Stomach smooth muscle (tissue), 2 donors: Measurements from ENCODE around the gene IGFBPL1.

ENCODE experiments used
- H3K27ac ChIP-seq: one replicate; pipeline ENCODE4 v1.7.0; 2013; ENCODE audit warnings: mild to moderate bottlenecking, low read length, inconsistent platforms
- H3K27me3 ChIP-seq, 2 donors: one replicate each; pipeline ENCODE4 v1.7.0; 2013; ENCODE audit warnings: low read length in 2 of 2; ENCODE audit not compliant: insufficient read depth in 2 of 2, control insufficient read depth in 1 of 2
- H3K36me3 ChIP-seq, 2 donors: one replicate each; pipeline ENCODE4 v1.7.0; 2013; ENCODE audit warnings: low read length in 2 of 2; ENCODE audit not compliant: control insufficient read depth in 2 of 2, insufficient read depth in 2 of 2
- H3K4me1 ChIP-seq: one replicate; pipeline ENCODE4 v1.7.0; 2013; ENCODE audit warnings: low read length; ENCODE audit not compliant: control insufficient read depth, insufficient read depth
- H3K4me3 ChIP-seq, 2 donors: one replicate each; pipeline ENCODE4 v1.7.0; 2013; ENCODE audit warnings: low read length in 2 of 2
- H3K9ac ChIP-seq, 2 donors: one replicate each; pipeline ENCODE4 v1.7.0; 2013; ENCODE audit warnings: low read length in 2 of 2, mild to moderate bottlenecking in 1 of 2
- H3K9me3 ChIP-seq, 2 donors: one replicate each; pipeline ENCODE4 v1.7.0; 2013; ENCODE audit warnings: low read length in 2 of 2; ENCODE audit not compliant: control insufficient read depth in 2 of 2
- donor health status: healthy.
- donor health status: Pancreatic carcinoma.

Gene IGFBPL1

GRCh38 chr9:38361473-38361850, 62.8 kb downstream of the IGFBPL1 start:
- peaks cover 11% of the 10 kb centered on the region for H3K4me1 ChIP-seq
- H3K9ac ChIP-seq = no peak overlapping the region
- no peaks in the 10 kb centered on the region for H3K9me3 ChIP-seq
- H3K4me3 ChIP-seq = no peak overlapping the region
- H3K36me3 ChIP-seq = no peaks in the 10 kb centered on the region
- no peak overlapping the region for H3K27ac ChIP-seq
- H3K27me3 ChIP-seq = no peaks in the 10 kb centered on the region

- Histone ChIP-seq H3K4me1 (peaks cover 11% of the 10 kb centered on the region), H3K9ac (no peak overlapping the region), H3K27ac (no peak overlapping the region), H3K27me3 (no peaks in the 10 kb centered on the region), H3K4me3 (no peak overlapping the region), H3K9me3 (no peaks in the 10 kb centered on the region), H3K36me3 (no peaks in the 10 kb centered on the region)
Measured at GRCh38 chr9:38360839-38361472, 63.3 kb downstream of the IGFBPL1 start.

GRCh38 chr9:38359689-38360385, 64.4 kb downstream of the IGFBPL1 start:
- no peaks in the 10 kb centered on the region for H3K36me3 ChIP-seq
- H3K27me3 ChIP-seq = no peaks in the 10 kb centered on the region
- H3K4me3 ChIP-seq = no peak overlapping the region
- no peaks in the 10 kb centered on the region for H3K9me3 ChIP-seq
- H3K4me1 ChIP-seq = peaks cover 11% of the 10 kb centered on the region
- H3K27ac ChIP-seq = no peak overlapping the region
- no peak overlapping the region for H3K9ac ChIP-seq

- H3K27ac ChIP-seq = no peak overlapping the region
- no peak overlapping the region for H3K9ac ChIP-seq
- H3K9me3 ChIP-seq = no peaks in the 10 kb centered on the region
Measured at GRCh38 chr9:38359297-38359653, 65.0 kb downstream of the IGFBPL1 start.

GRCh38 chr9:38358390-38359296, 65.6 kb downstream of the IGFBPL1 start:
- no peak overlapping the region for H3K4me3 ChIP-seq
- no peaks in the 10 kb centered on the region for H3K27me3 ChIP-seq
- H3K36me3 ChIP-seq = no peaks in the 10 kb centered on the region
- no peak overlapping the region for H3K9ac ChIP-seq
- peaks cover 11% of the 10 kb centered on the region for H3K4me1 ChIP-seq
- no peaks in the 10 kb centered on the region for H3K9me3 ChIP-seq
- no peak overlapping the region for H3K27ac ChIP-seq

More at GRCh38 chr9:38359297-38359653, 65.0 kb downstream of the IGFBPL1 start:
- H3K4me1 ChIP-seq = peaks cover 11% of the 10 kb centered on the region
- no peak overlapping the region for H3K4me3 ChIP-seq
- no peaks in the 10 kb centered on the region for H3K27me3 ChIP-seq
- H3K36me3 ChIP-seq = no peaks in the 10 kb centered on the region

GRCh38 chr9:38357350-38358114, 66.7 kb downstream of the IGFBPL1 start:
- Histone ChIP-seq H3K36me3 (no peaks in the 10 kb centered on the region), H3K4me3 (no peak overlapping the region), H3K9ac (no peak overlapping the region), H3K9me3 (no peaks in the 10 kb centered on the region), H3K27ac (no peak overlapping the region), H3K4me1 (peaks cover 10% of the 10 kb centered on the region), H3K27me3 (peaks cover 0 to 3% of the 10 kb centered on the region in 2 donors)

GRCh38 chr9:38356851-38357250, 67.4 kb downstream of the IGFBPL1 start:
- Histone ChIP-seq H3K9me3 (no peaks in the 10 kb centered on the region), H3K27ac (no peak overlapping the region), H3K27me3 (peaks cover 0 to 3% of the 10 kb centered on the region in 2 donors), H3K9ac (no peak overlapping the region), H3K4me3 (no peak overlapping the region), H3K36me3 (no peaks in the 10 kb centered on the region), H3K4me1 (peaks cover 11% of the 10 kb centered on the region)
